ENCODE data around the gene INPP4B. TPM values are rescaled to one million over a fixed set of nuclear protein-coding genes. Genes with fewer than 3 reads are reported as not detected.
"Not testable (repeated sequence)": the region's sequence is repeated elsewhere in the genome, so short reads cannot be mapped to it uniquely, and the experiment has no call there.

The INPP4B gene
- total RNA-seq, 1 experiment from 2014 or later, result 28.3 TPM

DNA sequence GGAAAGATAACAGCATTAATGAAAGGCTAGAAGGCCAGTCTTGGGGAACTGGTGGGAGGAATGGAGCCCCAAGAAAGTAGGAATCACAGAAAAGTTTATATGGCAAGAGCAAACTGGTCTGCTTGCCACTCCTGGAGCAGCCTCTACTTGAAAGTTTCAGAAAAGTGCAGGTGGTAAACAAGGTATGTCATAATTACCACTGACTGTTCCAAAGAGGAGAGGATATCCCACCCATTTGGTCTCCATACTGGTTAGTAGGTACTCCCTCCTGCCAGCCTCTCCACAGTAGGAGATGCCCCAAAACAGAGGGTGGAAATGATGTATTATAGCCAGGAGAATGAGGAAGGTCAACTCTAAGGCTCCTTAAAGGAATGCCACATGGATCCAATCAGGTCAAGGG, 145.1 kb downstream of the INPP4B start:
- in situ Hi-C loops (cut with HindIII; ENCODE audit: low pct_unique_long_range_greater_than_20kb, low sequenced_read_pairs), result no loop called here
- DNase-seq (ENCODE audit: low read depth), result no peak

DNA sequence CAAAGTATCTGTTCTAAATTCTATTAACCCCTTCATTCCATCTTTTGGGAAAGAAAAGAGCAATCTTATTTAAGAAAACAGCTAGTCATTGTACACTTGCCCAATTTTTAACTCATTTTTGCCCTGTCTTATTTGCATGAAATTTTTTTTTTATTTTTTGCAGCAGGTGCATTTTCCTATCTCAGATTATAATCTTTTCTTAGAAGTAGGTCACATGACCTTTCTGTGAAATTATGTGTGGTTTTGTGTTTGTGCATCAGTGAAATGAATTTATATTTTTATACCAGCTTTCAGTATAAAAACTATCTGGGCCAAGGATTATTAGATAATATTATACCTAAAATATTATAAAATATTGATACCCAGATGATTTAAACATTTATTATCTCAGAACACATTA, 145.6 kb downstream of the INPP4B start:
- no peak for DNase-seq (ENCODE audit: low read depth)
- in situ Hi-C loops (cut with HindIII; ENCODE audit: low pct_unique_long_range_greater_than_20kb, low sequenced_read_pairs), result no loop called here

DNA sequence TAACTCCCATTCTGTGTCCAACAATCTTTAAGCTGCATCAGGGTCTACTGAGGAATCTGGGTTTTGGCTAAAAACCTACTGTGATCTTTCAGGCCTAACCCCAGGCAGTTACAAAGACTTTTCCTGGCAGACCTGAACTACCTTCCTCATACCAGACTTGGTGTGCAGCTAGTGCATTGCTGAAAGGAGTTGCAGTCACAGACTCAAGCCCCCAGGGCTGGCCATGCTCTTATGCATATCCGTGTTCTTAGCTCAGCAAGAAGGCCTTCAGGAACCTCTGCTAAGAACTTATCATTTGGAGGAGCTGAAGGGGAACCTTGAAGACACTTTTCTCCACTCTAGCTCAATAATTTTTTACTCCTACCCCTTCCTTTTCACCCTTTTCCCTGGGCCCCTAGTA, 147.5 kb downstream of the INPP4B start:
- in situ Hi-C loops (cut with HindIII; ENCODE audit: low pct_unique_long_range_greater_than_20kb, low sequenced_read_pairs), result no loop called here
- no peak for DNase-seq (ENCODE audit: low read depth)

DNA sequence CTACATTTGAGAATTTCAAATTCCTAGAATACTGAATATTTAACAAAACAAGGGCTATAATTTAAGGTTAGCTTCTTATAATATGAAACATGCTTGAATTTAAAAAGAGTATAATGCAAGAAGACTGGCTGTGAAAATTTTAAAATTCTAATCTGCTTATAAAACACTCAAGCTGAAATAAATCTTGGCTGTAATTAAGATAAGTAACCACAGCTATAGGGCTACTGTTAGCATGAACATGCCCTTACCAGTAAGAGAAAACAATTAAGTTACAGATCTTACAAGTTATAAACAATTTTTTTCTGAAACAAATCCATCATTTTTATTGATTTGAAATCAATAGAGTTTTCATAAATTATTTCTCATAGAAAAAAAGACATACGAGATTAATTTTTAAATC, 148.2 kb downstream of the INPP4B start:
- no peak for DNase-seq (ENCODE audit: low read depth)
- in situ Hi-C loops (cut with HindIII; ENCODE audit: low pct_unique_long_range_greater_than_20kb, low sequenced_read_pairs), result no loop called here

DNA sequence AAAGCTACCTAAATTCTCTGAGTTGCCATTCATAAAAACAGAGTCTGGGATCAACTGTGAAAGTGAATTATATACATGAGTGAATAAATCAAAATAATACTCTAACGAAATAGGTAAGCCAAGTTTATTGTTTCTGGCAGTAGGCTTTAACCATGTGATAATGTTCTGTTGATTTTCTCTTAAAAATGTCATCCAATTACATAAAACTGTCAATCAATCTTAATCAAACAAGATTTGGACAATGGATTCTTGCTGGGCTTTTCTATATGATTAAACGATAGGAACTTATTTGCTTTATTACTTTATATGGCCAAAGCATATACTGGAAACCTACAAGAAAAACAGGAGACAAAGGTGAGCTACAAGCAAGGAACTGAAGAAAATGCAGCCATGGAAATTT, 148.8 kb downstream of the INPP4B start:
- in situ Hi-C loops (cut with HindIII; ENCODE audit: low pct_unique_long_range_greater_than_20kb, low sequenced_read_pairs), result no loop called here
- DNase-seq (ENCODE audit: low read depth), result no peak

DNA sequence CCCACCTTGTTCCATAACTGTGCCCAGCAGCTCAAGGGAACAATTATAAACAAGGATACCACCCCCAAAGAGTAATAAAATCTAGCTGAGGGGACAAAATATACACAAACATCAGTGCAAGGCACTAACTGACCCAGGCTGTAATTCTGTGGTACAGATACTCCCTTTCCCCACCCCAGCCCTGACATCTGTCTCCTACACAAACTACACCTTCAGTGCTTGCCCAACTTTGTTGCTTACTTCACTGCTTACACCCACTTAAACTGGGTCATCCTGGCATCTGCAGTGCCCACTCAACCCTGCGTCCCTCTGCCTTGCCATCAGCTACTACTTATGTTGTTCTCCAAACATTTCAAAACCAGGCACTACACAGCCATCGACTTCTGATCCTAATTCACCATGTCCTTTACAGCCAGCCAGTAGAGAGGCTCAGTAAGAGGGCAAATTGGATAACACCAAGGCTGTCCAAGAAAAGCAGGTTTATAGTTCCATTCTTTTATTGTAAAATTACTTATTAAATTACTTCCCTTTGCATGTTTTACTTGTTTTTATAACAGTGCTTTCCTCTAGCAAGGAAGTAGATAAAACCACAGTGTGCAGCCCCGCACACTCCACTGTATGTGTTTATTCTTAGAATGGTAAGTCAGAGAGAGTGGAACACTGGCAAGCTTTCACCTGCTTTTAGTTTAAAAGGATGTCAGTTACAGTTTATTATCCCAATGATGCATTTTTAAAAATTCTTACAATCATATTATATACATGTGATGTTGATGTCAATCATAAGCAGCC, 149.6 kb downstream of the INPP4B start:
- no peak for DNase-seq (ENCODE audit: low read depth)
- in situ Hi-C loops (cut with HindIII; ENCODE audit: low pct_unique_long_range_greater_than_20kb, low sequenced_read_pairs), result no loop called here

DNA sequence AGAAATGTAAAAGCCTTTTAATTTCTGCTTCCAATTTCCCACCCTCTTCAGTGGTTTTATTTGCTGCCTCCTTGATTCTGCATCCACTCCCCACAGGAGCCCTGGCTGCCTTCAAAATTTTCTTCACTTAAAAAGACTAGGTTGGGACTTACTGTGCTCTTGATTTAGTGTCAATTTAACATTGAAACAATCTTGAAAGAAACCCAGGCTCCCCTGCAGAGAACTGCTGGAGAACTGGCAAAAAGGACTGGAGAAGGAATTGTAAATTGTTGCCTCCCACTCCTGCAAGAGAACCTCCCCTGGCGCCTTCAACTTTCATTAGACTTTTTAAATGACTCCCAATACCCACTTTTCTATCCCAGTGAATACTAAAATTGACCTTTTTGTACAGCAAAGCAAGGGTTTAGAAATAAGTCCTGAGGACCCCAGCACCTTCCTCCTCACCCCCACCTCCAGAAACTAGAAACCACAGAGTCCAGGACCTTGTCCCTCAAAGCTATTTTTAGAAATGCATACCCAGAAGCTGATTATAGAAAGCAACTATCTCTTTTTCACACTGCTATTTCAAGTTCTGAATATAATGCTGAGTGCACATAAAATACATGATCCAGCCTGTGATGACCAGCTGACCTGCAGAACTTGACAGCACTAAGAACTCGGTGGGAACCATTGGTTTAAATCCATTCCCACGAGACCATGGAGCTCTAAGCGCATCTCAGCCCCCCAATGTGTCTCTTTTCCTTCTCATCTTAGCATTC, 155.5 kb downstream of the INPP4B start:
- in situ Hi-C loops (cut with HindIII; ENCODE audit: low pct_unique_long_range_greater_than_20kb, low sequenced_read_pairs), result no loop called here
- no peak for DNase-seq (ENCODE audit: low read depth)

DNA sequence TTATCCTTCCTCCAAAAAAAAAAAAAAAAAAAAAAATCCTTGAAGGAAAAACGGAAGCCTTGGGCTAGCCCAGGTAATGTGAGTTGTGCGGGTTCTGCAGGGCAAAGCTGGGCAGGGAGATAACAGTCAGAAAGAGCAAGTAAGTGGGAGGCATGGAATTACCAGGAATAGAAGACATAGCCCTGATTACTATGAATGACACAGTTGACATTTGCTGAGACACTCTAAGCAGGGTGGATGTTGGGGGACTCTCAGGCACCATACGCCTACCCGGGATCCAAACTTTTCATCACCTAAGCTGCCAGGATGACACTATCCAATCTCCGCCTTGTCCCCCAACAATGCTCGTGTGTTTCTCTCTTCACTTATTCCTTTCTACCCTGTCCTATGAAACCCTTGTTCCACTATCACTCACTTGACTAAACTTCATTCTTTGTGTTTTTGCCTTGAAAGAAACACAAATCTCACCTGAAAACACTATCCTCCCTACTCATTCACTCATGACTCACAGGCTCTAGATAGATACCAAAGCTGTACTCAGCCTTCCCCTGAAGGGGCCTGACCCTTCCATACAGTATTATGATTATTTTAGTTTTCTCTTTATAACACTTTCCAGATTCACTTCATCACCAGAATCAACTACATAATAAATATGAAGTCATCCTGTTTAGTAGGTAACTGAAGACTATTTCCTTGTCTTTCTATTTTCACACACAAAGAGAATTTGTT, 158.4 kb downstream of the INPP4B start:
- DNase-seq (ENCODE audit: low read depth), result no peak
- in situ Hi-C loops (cut with HindIII; ENCODE audit: low pct_unique_long_range_greater_than_20kb, low sequenced_read_pairs), result no loop called here

DNA sequence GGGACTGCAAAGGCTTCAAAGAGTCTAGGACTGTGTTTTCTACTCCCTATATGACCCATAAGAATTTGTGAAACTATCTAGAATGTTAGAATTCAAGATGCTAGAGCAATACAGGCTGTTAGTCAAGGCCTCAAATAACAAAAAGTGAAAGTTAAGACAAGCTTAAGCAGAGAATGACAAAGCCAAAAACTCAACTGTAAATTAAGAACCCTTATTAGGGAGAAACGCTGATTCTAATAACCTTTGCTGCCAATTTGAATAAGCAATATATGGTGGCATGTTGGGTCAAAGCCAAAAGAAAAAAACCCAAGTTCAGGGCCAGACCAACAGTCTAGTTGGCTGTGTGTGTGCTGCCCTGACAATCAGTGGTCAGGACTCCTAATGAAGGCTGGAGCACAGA, 160.0 kb downstream of the INPP4B start:
- DNase-seq (ENCODE audit: low read depth), result no peak
- in situ Hi-C loops (cut with HindIII; ENCODE audit: low pct_unique_long_range_greater_than_20kb, low sequenced_read_pairs), result no loop called here

DNA sequence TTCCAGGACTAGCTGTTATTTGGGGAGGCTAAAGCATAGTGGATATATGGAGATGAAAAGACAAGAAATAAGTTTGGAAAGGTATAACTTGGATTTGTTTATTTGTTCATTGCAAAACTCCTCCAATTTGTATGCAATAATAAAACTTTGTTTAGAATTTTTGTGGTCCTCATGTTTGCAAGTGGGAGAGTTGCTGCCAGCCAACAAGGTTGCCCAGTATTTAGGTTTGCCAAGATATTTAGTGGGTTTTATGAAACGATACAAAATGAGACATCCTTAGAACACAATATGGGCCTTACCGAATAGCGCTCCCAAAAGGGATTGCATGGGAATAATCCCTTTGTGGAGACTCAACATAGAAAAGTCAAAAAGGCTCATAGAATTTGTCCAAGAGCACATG, 162.1 kb downstream of the INPP4B start:
- no peak for DNase-seq (ENCODE audit: low read depth)
- in situ Hi-C loops (cut with HindIII; ENCODE audit: low pct_unique_long_range_greater_than_20kb, low sequenced_read_pairs), result no loop called here

DNA sequence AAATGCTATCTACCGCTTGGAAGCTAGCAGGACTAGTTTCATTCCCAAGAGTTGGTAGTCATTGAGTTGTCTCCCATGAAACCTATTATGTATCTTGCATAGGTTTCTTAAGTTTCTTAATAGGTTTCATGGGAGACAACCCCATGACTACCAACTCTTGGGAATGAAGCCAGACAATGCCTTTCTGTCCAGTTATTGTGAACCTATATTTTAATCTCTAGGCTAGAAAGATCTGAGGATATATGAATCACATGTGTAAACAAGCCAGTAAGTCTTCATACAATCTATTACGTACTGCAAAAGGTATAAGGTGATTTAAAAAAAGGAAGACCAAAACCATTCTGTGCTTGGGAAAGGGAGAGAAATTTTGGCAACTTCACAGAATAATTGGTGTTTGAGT, 162.6 kb downstream of the INPP4B start:
- in situ Hi-C loops (cut with HindIII; ENCODE audit: low pct_unique_long_range_greater_than_20kb, low sequenced_read_pairs), result no loop called here
- DNase-seq (ENCODE audit: low read depth), result no peak

DNA sequence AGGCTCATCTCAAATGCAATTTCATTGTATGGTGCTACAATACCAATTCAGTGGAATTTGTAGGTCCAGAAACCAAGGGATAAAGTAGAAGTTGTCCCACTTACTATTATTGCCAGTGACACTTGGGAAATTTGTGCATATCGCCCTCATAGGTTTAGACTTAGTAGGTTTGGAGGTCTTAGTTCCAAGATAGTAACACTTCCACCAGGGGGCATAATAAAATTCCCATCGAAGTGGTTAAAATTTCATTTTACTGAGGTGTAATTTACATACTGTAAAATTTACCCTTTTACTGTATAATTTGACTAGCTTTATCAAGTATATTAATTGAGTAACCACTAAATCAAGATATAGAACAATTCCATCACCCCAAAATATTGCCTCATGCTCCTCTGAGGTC, 174.6 kb downstream of the INPP4B start:
- in situ Hi-C loops (cut with HindIII; ENCODE audit: low pct_unique_long_range_greater_than_20kb, low sequenced_read_pairs), result no loop called here
- no peak for DNase-seq (ENCODE audit: low read depth)

DNA sequence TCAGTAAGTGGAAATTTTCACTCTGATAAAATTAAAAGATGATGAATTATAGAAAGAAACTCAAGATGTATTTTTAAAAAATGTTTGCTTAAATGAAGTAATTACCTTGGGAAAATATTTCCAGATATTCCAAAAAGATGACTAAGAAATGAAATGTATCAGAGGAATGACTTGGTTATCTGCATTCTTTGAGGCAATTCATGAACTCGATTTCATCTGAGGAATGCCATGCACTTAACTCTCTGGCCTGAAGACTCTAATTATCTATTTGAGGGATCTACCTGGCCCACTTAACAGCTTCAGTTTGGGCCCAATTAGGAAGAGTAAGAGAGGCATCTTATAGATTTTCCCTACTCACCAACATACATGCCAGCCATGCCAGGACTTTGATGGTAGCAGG, 182.3 kb downstream of the INPP4B start:
- in situ Hi-C loops (cut with HindIII; ENCODE audit: low pct_unique_long_range_greater_than_20kb, low sequenced_read_pairs), result no loop called here
- DNase-seq (ENCODE audit: low read depth), result no peak

DNA sequence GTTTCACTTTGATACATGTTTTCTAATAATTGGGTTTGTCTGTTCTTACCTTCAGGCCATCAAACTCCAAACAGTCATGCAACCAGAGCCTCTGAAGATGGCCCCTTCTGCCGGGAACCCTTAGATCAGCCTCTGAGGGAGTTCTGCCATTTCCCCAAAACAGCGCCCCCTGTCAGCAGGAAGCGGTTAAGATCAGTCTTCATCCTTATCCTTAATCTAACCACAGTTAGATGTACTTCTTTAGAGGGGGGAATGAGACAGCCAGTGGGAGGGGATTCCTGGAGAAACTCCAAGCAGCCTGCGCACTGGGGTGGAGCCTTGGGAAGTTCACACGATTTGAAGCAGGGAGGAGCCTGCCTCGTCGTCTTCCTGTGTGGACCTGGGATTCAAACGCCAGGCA, 185.4 kb downstream of the INPP4B start:
- no peak for DNase-seq (ENCODE audit: low read depth)
- in situ Hi-C loops (cut with HindIII; ENCODE audit: low pct_unique_long_range_greater_than_20kb, low sequenced_read_pairs), result no loop called here

DNA sequence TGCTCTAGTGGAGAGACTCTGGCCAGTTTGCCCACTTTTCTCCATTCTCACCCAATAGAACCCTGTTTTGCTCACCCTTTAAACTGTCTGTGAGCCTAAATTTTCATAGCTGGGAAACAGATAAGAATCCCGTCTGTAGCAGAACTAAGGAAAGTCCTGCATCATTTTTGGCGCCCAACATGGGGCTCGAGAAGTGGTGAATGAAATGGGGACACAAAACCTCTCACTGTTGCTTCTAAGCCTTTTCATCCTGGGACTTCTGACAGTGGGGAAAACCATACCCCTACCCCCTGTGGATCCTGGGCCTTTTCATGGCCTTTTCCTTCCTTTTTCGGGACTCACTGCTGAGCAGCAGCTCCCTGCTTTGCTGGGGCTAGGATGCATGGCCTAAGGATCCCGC, 189.9 kb downstream of the INPP4B start:
- in situ Hi-C loops (cut with HindIII; ENCODE audit: low pct_unique_long_range_greater_than_20kb, low sequenced_read_pairs), result no loop called here
- peak; percentile 34 for DNase-seq (ENCODE audit: low read depth)

DNA sequence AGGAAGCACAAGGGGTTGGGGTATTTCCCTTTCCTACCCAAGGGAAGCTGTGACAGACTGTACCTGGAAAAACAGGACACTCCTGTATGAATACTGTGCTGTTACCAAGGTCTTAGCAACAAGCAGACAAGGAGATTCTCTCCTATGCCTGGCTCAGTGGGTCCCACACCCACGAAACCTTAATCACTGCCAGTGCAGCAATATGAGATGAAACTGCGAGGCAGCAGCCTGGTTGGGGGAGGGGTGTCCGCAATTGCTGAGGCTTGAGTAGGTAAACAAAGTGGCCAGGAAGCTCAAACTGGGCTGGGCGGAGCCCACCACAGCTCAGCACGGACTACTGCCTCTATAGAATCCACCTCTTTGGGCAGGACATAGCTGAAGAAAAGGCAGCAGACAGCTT, 197.7 kb downstream of the INPP4B start:
- no peak for DNase-seq (ENCODE audit: low read depth)
- in situ Hi-C loops (cut with HindIII; ENCODE audit: low pct_unique_long_range_greater_than_20kb, low sequenced_read_pairs), result no loop called here

DNA sequence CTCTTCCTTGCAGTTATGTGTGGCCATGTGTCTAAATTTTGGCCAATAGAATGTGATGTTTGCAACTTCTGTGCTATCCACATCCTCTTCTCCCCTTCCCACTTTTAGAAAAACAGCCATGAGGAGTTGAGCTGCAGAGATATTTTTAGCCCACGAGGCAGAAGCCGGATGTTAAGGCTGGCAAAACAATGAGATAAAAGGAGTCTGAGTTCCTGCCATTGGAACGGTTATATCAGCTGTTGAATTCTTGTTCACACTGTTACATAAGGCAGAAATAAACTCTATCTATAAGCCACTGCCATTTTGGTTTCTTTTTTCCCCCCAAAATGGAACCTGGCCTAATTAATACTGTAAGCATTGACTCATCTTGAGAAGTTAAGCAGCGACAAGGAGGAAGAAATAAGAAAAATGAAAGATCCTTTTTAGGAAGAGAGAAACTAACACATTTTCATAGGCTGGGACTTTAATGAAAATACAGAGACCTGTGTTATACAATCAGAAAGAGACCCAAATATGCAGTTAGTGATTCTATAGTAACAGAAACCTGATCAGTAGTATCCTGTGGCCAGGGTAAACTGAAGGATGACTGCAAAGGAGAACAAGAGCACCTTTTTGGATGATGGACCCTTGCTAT, 200.5 kb downstream of the INPP4B start:
- no peak for DNase-seq (ENCODE audit: low read depth)
- in situ Hi-C loops (cut with HindIII; ENCODE audit: low pct_unique_long_range_greater_than_20kb, low sequenced_read_pairs), result no loop called here

DNA sequence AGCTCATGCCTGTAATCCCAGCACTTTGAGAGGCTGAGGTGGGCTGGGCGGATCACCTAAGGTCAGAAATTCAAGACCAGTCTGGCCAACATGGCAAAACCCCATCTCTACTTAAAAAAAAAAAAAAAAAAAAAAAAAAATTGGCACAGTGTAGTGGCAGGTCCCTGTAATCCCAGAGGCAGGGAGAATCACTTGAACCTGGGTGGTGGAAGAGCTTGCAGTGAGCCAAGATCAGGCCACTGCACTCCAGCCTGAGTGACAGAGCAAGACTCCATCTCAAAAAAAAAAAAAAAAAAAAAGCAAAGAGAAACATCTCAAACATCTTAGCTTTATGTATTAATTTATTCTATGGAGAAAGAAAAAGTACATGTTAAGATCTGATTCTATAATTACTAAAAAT, 201.5 kb downstream of the INPP4B start:
- DNase-seq (ENCODE audit: low read depth); in situ Hi-C loops (cut with HindIII; ENCODE audit: low pct_unique_long_range_greater_than_20kb, low sequenced_read_pairs): not testable (repeated sequence)

DNA sequence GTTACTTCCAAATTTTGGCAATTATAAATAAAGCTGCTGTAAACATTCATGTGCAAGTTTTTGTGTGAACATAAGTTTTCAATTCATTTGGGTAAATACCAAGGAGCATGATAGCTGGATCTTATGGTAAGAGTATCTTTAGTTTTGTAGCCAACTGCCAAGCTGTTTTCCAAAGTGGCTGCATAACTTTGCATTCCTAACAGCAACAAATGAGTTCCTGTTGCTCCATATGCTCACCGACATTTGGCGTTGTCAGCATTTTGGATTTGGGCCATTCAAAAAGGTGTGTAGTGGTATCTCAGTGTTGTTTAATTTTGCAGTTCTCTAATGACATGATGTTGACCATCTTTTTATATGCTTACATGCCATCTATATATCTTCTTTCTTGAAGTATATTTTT, 208.5 kb downstream of the INPP4B start:
- in situ Hi-C loops (cut with HindIII; ENCODE audit: low pct_unique_long_range_greater_than_20kb, low sequenced_read_pairs), result no loop called here
- DNase-seq (ENCODE audit: low read depth), result no peak

Measured in Caki2 (cell line).